ENCODE measurements around the gene DYNLT2B. TPM values are rescaled to one million over a fixed set of nuclear protein-coding genes. Genes with fewer than 3 reads are reported as not detected.

The DYNLT2B gene
- total RNA-seq, 1 donor, result 16.0 TPM

GRCh38 chr3:196332168-196332567 lies 14.1 kb upstream of the DYNLT2B start:
- DNase-seq (ENCODE audit: low read depth), result no peak
- H3K4me3 ChIP-seq (ENCODE audit: low read depth, low read length), result no peak overlapping the region
- TF ChIP-seq CTCF (IDR thresholded peaks at IDR 0.05; ENCODE audit: insufficient read depth, low read length), result no peak

DNA sequence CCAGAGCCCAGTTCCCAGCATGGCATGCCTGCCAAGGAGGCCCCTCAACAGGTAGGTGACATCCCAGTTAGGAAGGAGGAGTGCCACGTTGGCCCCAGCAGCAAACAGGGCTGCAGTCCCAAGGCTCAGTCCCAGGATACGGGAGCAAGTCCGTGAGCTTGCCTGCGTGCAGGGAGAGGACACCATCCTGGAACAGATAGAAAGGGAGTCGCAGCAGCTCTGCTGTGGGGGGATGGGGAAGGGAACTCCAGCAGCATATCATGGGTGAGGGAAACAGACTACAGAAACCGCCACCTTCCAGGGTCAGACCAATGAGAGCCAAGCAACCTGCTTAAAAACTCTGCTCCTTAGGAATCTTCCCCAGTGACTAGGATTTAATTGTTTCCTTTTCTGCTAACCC lies 9.4 kb upstream of the DYNLT2B start:
- no peak for DNase-seq (ENCODE audit: low read depth)
- TF ChIP-seq CTCF (IDR thresholded peaks at IDR 0.05; ENCODE audit: insufficient read depth, low read length), result no peak
- no peak overlapping the region for H3K4me3 ChIP-seq (ENCODE audit: low read depth, low read length)

- no peak for DNase-seq (ENCODE audit: low read depth)
- no peak overlapping the region for H3K4me3 ChIP-seq (ENCODE audit: low read depth, low read length)
Observed at GRCh38 chr3:196326936-196327335, 8.9 kb upstream of the DYNLT2B start.

GRCh38 chr3:196323691-196324090 lies 5.7 kb upstream of the DYNLT2B start:
- TF ChIP-seq CTCF (IDR thresholded peaks at IDR 0.05; ENCODE audit: insufficient read depth, low read length), result peak; percentile 41
- DNase-seq (ENCODE audit: low read depth), result peak; percentile 37

More at GRCh38 chr3:196326936-196327335, 8.9 kb upstream of the DYNLT2B start:
- TF ChIP-seq CTCF (IDR thresholded peaks at IDR 0.05; ENCODE audit: insufficient read depth, low read length), result no peak

GRCh38 chr3:196323016-196323415 lies 5.0 kb upstream of the DYNLT2B start:
- no peak overlapping the region for H3K4me3 ChIP-seq (ENCODE audit: low read depth, low read length)
- no peak for TF ChIP-seq CTCF (IDR thresholded peaks at IDR 0.05; ENCODE audit: insufficient read depth, low read length)
- no peak for DNase-seq (ENCODE audit: low read depth)

More at GRCh38 chr3:196323691-196324090, 5.7 kb upstream of the DYNLT2B start:
- no peak overlapping the region for H3K4me3 ChIP-seq (ENCODE audit: low read depth, low read length)

DNA sequence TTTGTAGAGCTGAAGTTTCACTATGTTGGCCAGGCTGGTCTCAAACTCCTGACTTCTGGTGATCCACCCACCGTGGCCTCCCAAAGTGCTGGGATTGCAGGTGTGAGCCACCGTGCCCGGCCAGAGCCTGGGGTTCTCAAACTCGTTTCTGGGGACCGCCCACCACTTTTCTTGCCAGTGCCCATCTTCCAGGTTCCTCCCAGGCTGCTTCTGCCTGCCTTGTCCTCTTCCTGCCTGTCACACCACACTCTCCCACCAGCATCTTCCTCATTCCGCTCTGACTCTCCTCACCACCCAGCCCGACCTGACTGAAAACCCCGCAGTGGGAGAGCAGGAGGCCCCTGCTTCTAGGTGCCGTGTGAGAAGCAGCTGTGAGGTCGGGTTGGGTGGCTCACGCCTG lies 3.1 kb upstream of the DYNLT2B start:
- H3K4me3 ChIP-seq (ENCODE audit: low read depth, low read length), result no peak overlapping the region
- no peak for DNase-seq (ENCODE audit: low read depth)
- TF ChIP-seq CTCF (IDR thresholded peaks at IDR 0.05; ENCODE audit: insufficient read depth, low read length), result no peak

GRCh38 chr3:196320137-196320536 lies 2.1 kb upstream of the DYNLT2B start:
- no peak for TF ChIP-seq CTCF (IDR thresholded peaks at IDR 0.05; ENCODE audit: insufficient read depth, low read length)
- H3K4me3 ChIP-seq (ENCODE audit: low read depth, low read length), result no peak overlapping the region
- no peak for DNase-seq (ENCODE audit: low read depth)

- DNase-seq (ENCODE audit: low read depth), result peak; percentile 15
- peak overlapping the region; percentile 90 for H3K4me3 ChIP-seq (ENCODE audit: low read depth, low read length)
Observed at GRCh38 chr3:196316799-196317686, 997 bp downstream of the DYNLT2B start.
